ENCODE measurements around the gene ALAS1. TPM values are rescaled to one million over a fixed set of nuclear protein-coding genes. Genes with fewer than 3 reads are reported as not detected.
A peak's percentile ranks its signal among the peaks of the same experiment; 100 is the strongest.

The ALAS1 gene
- total RNA-seq, 1 donor from 2014 or later, result 47.8 TPM

- no peak for DNase-seq (ENCODE audit: low read depth, low spot score)
- TF ChIP-seq CTCF (conservative IDR thresholded peaks at IDR 0.05), result no peak
- Mint-ChIP-seq H3K4me1 (peaks cover 18% of the 10 kb centered on the region), H3K9me3 (no peaks in the 10 kb centered on the region), H3K36me3 (ENCODE audit: low read depth) (no peaks in the 10 kb centered on the region), H3K4me3 (no peak overlapping the region), H3K27ac (ENCODE audit: unreplicated experiment) (peak overlapping the region; percentile 43), H3K27me3 (ENCODE audit: low read depth) (no peaks in the 10 kb centered on the region)
These were observed 16.4 kb upstream of the ALAS1 start for GRCh38 chr3:52181543-52181942.

- no peaks in the 10 kb centered on the region for H3K36me3 Mint-ChIP-seq (ENCODE audit: low read depth)
- H3K9me3 Mint-ChIP-seq, result no peaks in the 10 kb centered on the region
- peaks cover 14% of the 10 kb centered on the region for H3K4me1 Mint-ChIP-seq
- H3K4me3 Mint-ChIP-seq, result no peak overlapping the region
- TF ChIP-seq CTCF (conservative IDR thresholded peaks at IDR 0.05), result no peak
- H3K27me3 Mint-ChIP-seq (ENCODE audit: low read depth), result no peaks in the 10 kb centered on the region
- no peak for DNase-seq (ENCODE audit: low read depth, low spot score)
- H3K27ac Mint-ChIP-seq (ENCODE audit: unreplicated experiment), result no peak overlapping the region
These were observed 15.8 kb upstream of the ALAS1 start for GRCh38 chr3:52182196-52182595.

GRCh38 chr3:52182691-52183090 is 15.3 kb upstream of the ALAS1 start:
- Mint-ChIP-seq H3K9me3 (no peaks in the 10 kb centered on the region), H3K4me1 (peaks cover 10% of the 10 kb centered on the region), H3K36me3 (ENCODE audit: low read depth) (no peaks in the 10 kb centered on the region), H3K27me3 (ENCODE audit: low read depth) (no peaks in the 10 kb centered on the region), H3K4me3 (no peak overlapping the region), H3K27ac (ENCODE audit: unreplicated experiment) (no peak overlapping the region)
- no peak for DNase-seq (ENCODE audit: low read depth, low spot score)
- no peak for TF ChIP-seq CTCF (conservative IDR thresholded peaks at IDR 0.05)

GRCh38 chr3:52183786-52184445 is 14.0 kb upstream of the ALAS1 start:
- H3K9me3 Mint-ChIP-seq, result no peaks in the 10 kb centered on the region
- no peak overlapping the region for H3K4me3 Mint-ChIP-seq
- no peaks in the 10 kb centered on the region for H3K27me3 Mint-ChIP-seq (ENCODE audit: low read depth)
- peaks cover 10% of the 10 kb centered on the region for H3K4me1 Mint-ChIP-seq
- H3K36me3 Mint-ChIP-seq (ENCODE audit: low read depth), result no peaks in the 10 kb centered on the region
- TF ChIP-seq CTCF (conservative IDR thresholded peaks at IDR 0.05), result no peak
- H3K27ac Mint-ChIP-seq (ENCODE audit: unreplicated experiment), result no peak overlapping the region
- DNase-seq (ENCODE audit: low read depth, low spot score), result no peak

- H3K27me3 Mint-ChIP-seq (ENCODE audit: low read depth), result no peaks in the 10 kb centered on the region
- no peak overlapping the region for H3K4me3 Mint-ChIP-seq
- H3K36me3 Mint-ChIP-seq (ENCODE audit: low read depth), result no peaks in the 10 kb centered on the region
- no peak overlapping the region for H3K27ac Mint-ChIP-seq (ENCODE audit: unreplicated experiment)
- no peak for DNase-seq (ENCODE audit: low read depth, low spot score)
- TF ChIP-seq CTCF (conservative IDR thresholded peaks at IDR 0.05), result no peak
- peaks cover 10% of the 10 kb centered on the region for H3K4me1 Mint-ChIP-seq
- no peaks in the 10 kb centered on the region for H3K9me3 Mint-ChIP-seq
These were observed 13.3 kb upstream of the ALAS1 start for GRCh38 chr3:52184690-52185089.

Data from neural crest cell (in vitro differentiated cells).